Amniotic stem cell (primary cell): ENCODE data around the gene GRIA4.
"Not testable (repeated sequence)": the region's sequence is repeated elsewhere in the genome, so short reads cannot be mapped to it uniquely, and the experiment has no call there.

Experiments
- DNase-seq: peaks from one replicate; lab custom pipeline; 2025; lab: John Stamatoyannopoulos, UW

GRIA4 gene

GRCh38 chr11:106003094-106003493 is 393.2 kb downstream of the GRIA4 start:
- not testable (repeated sequence) for DNase-seq

GRCh38 chr11:106011481-106011880 is 401.6 kb downstream of the GRIA4 start:
- DNase-seq: no peak

GRCh38 chr11:106012744-106013143 is 402.9 kb downstream of the GRIA4 start:
- no peak for DNase-seq

GRCh38 chr11:106014035-106014434 is 404.2 kb downstream of the GRIA4 start:
- no peak for DNase-seq

- DNase-seq: no peak
These were observed 404.7 kb downstream of the GRIA4 start for GRCh38 chr11:106014620-106015019.

GRCh38 chr11:106015066-106015465 is 405.2 kb downstream of the GRIA4 start:
- no peak for DNase-seq

- no peak for DNase-seq
These were observed 407.2 kb downstream of the GRIA4 start for GRCh38 chr11:106017093-106017492.

- no peak for DNase-seq
These were observed 411.5 kb downstream of the GRIA4 start for GRCh38 chr11:106021181-106021966.

- peak; percentile 99 for DNase-seq
These were observed 412.3 kb downstream of the GRIA4 start, which contains the start of gene MSANTD4 for GRCh38 chr11:106021967-106022794. TSS of gene MSANTD4 (minus strand) at chr11:106022240. CDS start at chr11:106010917, 11,323 bp downstream.

- DNase-seq: no peak
These were observed 413.0 kb downstream of the GRIA4 start for GRCh38 chr11:106022795-106023275.

- no peak for DNase-seq
These were observed 420.7 kb downstream of the GRIA4 start for GRCh38 chr11:106030609-106031008.

GRCh38 chr11:106031202-106031810 is 421.4 kb downstream of the GRIA4 start:
- DNase-seq: no peak
